ENCODE results near the gene LDHD.

Gene LDHD

GRCh38 chr16:75087375-75087979 lies 29.1 kb downstream of the LDHD start:
- DNase-seq (ENCODE audit: low read depth): no peak
- no peak overlapping the region for H3K4me3 ChIP-seq (ENCODE audit: low read depth, low read length)

GRCh38 chr16:75086688-75087374 lies 29.7 kb downstream of the LDHD start:
- DNase-seq (ENCODE audit: low read depth): no peak
- H3K4me3 ChIP-seq (ENCODE audit: low read depth, low read length): no peak overlapping the region
- TF ChIP-seq CTCF (IDR thresholded peaks at IDR 0.05; ENCODE audit: low read depth, low read length, missing control alignments): no peak

More at GRCh38 chr16:75087375-75087979, 29.1 kb downstream of the LDHD start:
- TF ChIP-seq CTCF (IDR thresholded peaks at IDR 0.05; ENCODE audit: low read depth, low read length, missing control alignments): no peak

- no peak for DNase-seq (ENCODE audit: low read depth)
- H3K4me3 ChIP-seq (ENCODE audit: low read depth, low read length): no peak overlapping the region
- TF ChIP-seq CTCF (IDR thresholded peaks at IDR 0.05; ENCODE audit: low read depth, low read length, missing control alignments): no peak
Observed at GRCh38 chr16:75086281-75086680, 30.3 kb downstream of the LDHD start.

GRCh38 chr16:75085556-75085955 lies 31.0 kb downstream of the LDHD start:
- TF ChIP-seq CTCF (IDR thresholded peaks at IDR 0.05; ENCODE audit: low read depth, low read length, missing control alignments): no peak
- no peak for DNase-seq (ENCODE audit: low read depth)
- H3K4me3 ChIP-seq (ENCODE audit: low read depth, low read length): no peak overlapping the region

- TF ChIP-seq CTCF (IDR thresholded peaks at IDR 0.05; ENCODE audit: low read depth, low read length, missing control alignments): no peak
- H3K4me3 ChIP-seq (ENCODE audit: low read depth, low read length): no peak overlapping the region
- DNase-seq (ENCODE audit: low read depth): no peak
Observed at GRCh38 chr16:75083813-75084212, 32.8 kb downstream of the LDHD start.

GRCh38 chr16:75081179-75081859 lies 35.3 kb downstream of the LDHD start:
- DNase-seq (ENCODE audit: low read depth): no peak
- TF ChIP-seq CTCF (IDR thresholded peaks at IDR 0.05; ENCODE audit: low read depth, low read length, missing control alignments): no peak
- no peak overlapping the region for H3K4me3 ChIP-seq (ENCODE audit: low read depth, low read length)
